Ramos (cell line): ENCODE data around the gene AGO4.
"Not testable (repeated sequence)": the region's sequence is repeated elsewhere in the genome, so short reads cannot be mapped to it uniquely, and the experiment has no call there.

Experiments
- in situ Hi-C: fragments of 300-500 bp; cut with MboI; formaldehyde crosslinking; loops from one replicate; pipeline ENCODE4 v1.14.3; 2022; ENCODE audit warnings: low sequenced_read_pairs; ENCODE audit not compliant: unreplicated experiment

AGO4 gene

GRCh38 chr1:35809114-35810095, 1.6 kb downstream of the AGO4 start:
- in situ Hi-C loops = no loop called here

- in situ Hi-C loops = no loop called here
These were observed 2.5 kb downstream of the AGO4 start for GRCh38 chr1:35810096-35810881.

GRCh38 chr1:35812754-35813153, 4.9 kb downstream of the AGO4 start:
- in situ Hi-C loops = not testable (repeated sequence)

- in situ Hi-C loops = no loop called here
These were observed 17.4 kb downstream of the AGO4 start for GRCh38 chr1:35825255-35825654.

DNA sequence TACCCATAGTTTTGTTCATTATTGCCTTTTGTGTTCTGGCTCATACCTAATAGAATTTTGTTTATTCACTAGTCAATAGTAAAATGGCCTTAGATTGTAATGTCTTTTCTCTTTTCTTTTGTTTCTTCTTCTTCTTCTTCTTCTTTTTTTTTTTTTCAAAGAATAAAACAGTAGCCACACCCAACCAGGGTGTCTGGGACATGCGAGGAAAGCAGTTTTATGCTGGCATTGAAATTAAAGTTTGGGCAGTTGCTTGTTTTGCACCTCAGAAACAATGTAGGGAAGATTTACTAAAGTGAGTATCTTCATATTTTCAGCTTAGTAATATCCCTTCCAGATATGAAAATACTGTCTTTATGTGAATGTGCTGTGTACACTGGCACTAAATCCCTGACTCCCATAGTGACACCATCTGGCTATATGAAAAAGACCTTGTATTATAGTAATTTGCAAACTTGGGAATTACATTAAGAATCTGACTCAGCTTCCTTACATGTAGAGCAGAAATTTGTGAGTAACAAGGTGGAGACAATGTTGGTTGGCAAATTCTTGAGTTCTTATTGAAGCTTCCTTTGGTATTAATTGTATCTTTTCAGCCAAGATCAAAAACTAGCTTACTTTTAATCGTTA, 24.6 kb downstream of the AGO4 start:
- in situ Hi-C loops = no loop called here

GRCh38 chr1:35833395-35833794, 25.6 kb downstream of the AGO4 start:
- in situ Hi-C loops = no loop called here

DNA sequence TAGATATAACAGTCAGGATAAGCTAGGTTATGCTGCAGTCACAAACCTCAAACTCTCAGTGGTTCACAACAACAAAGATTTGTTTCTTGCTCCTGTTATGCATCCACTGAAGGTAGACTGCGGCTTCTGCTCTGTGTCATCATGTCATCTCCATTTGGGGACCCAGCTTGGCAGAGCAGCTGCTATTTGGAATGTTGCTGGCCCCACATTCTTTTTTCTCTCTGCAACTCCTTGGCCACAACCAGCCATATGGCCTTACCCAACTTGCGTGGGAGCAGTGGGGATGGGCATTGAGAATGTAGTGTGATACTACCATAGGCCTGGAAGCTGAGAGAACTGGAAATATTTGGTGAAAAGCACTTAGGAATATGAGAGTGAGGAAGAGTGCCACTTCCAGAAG, 26.4 kb downstream of the AGO4 start:
- in situ Hi-C loops = no loop called here

GRCh38 chr1:35835398-35835797, 27.6 kb downstream of the AGO4 start:
- in situ Hi-C loops = no loop called here

- in situ Hi-C loops = no loop called here
These were observed 28.9 kb downstream of the AGO4 start for GRCh38 chr1:35836734-35837133.

DNA sequence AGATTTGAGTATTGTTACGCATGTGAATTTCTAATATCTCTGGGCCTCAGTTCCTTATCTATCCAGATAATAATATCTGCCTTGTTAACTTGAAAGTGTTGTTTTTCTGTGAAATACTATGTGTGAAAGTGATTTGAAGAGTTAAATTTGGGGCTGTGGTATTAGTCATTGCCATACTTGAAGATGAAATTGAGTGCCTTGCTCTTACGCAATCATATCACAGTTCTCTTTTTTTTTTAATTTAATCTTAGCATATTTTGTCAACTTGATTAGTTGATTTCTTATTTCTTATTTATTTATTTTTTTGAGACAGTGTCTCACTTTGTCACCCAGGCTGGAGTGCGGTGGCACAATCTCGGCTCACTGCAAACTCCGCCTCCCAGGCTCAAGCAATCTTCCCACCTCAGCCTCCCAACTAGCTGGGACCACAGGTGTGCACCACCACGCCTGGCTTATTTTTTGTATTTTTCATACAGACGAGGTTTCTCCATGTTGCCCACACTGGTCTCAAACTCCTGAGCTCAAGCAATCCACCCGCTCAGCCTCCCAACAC, 31.0 kb downstream of the AGO4 start:
- in situ Hi-C loops = no loop called here

DNA sequence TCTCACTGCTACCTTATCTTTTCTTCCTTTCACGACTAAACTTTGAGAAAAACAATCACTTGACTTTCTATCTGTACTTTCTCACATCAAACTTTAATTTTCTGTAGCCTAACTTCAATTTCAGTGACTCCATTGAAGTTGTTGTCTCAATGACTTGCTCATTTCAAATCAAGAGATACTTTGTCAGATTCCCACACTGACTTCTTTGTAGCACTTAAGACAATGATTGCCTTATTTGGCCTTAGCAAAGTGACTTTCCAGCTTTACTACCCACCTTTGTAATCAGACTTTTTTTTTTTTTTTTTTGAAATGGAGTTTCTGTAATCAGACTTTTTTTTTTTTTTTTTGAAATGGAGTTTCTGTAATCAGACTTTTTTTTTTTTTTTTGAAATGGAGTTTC, 37.0 kb downstream of the AGO4 start:
- in situ Hi-C loops = no loop called here

DNA sequence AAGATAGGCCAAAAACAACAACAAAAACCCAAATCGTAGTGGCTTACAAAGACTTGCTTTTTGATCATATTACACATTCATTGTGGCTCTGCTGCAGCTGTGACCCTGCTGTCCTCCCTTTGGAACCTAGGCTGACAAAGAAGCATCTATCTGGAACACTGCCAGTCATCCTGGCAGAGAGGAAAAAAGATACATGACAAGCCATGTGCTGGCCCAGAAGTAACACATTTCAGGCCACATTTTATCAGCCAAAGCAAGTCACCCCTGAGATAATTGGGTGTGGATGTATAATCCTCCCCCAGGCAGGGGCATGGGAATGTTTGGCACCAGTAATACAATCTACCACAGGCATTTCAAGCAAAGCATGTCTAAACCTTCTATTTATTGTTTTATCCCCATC, 38.0 kb downstream of the AGO4 start:
- in situ Hi-C loops = no loop called here

DNA sequence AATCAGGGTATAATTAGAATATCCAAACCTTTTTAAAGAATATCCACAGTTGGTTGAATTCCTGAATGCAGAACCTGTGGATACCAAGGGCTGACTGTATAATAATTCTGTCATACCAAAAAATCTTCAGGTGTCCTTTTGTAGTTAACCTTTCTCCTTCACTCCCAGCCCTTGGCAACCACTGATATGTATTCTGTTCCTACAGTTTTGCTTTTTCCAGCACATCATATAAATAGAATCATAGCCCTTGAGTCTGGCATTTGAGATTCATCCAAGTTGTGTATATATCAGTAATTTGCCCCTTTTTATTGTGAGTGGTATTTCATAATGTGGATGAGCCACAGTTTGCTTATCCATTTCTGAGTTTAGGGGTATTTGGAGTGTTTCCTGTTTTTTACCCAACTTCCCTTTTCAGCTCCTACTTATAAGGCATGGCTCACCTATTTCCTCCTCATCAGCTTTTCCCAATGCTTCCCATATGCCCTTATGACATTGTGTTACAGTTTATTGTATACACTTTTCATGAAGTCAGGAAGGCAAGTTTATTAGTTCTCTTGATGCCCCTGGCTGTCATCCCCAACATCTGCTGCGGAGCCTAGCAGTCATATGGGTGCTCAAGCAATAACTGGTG, 40.2 kb downstream of the AGO4 start:
- in situ Hi-C loops = no loop called here

- in situ Hi-C loops = no loop called here
These were observed 42.2 kb downstream of the AGO4 start for GRCh38 chr1:35850051-35850450.

DNA sequence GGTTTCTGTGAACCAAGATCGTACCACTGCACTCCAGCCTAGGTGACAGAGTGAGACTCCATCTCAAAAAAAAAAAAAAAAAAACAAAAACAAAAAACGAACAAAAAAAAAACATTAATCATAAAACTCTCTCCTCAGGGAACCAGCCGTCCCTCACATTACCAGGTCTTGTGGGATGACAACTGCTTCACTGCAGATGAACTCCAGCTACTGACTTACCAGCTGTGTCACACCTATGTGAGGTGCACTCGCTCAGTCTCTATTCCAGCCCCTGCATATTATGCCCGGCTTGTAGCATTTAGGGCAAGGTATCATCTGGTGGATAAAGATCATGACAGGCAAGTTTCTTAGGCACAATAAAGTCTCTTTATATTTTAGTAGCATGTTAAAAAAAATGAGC, 42.9 kb downstream of the AGO4 start:
- in situ Hi-C loops = no loop called here

GRCh38 chr1:35851132-35851869, 43.5 kb downstream of the AGO4 start:
- in situ Hi-C loops = no loop called here

DNA sequence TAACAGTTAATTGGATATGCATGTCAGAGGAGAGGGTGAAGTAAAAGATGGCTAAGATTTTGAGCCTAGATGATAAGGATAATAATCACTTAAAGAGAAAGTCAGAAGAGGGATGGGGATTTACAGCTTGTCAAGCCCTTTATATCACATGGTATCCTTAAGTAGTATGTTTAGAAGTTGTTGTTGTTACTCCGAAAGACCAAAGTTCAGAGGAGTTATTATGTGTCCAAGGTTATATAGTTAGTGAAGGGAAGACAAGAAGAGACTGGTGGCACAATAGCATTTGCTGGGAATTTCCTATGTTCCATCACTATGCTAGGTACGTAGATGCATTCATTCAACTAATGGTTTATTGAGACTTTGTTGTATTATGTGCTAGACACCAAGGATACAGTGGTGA, 44.4 kb downstream of the AGO4 start:
- in situ Hi-C loops = no loop called here

DNA sequence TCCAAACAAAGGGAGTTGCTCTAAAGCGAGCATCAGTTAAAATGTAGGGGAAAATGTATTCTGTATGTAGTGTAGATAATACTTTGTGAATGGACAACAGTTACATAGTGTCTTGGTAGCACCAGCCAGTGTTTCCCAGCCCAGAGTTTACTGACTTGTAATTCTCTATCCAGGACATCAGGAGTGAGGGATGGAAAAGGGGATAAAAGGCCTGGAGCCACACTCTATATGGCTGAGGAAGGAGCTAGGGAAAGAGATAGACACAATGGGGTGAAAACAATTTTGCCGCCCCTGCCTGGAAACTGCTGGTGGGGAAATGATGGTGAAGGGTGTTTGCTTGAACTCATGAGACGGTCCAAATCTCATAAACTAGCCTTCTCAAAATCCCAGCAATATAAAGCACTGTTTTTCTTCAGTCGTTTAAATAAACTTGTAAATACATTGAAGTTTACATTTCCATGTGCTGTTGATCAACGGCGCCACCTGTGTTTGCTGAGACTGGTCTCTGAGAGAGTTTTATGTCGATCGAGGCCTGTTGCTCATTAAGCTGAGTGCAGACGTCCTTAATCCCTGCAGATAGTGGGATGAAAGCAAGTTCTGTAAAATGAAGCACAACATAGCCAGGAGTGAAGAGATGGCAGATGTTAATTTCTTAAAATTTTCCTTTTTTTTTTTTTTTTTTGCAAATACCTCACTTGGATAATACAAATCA, 47.3 kb downstream of the AGO4 start:
- in situ Hi-C loops = no loop called here

GRCh38 chr1:35856964-35857363, 49.1 kb downstream of the AGO4 start:
- in situ Hi-C loops = no loop called here
